CD14-positive monocyte (primary cell): ENCODE data around the gene LRRC74A. TPM values are rescaled to one million over a fixed set of nuclear protein-coding genes. Genes with fewer than 3 reads are reported as not detected.

Experiments
- DNase-seq, 3 donors: peaks; one replicate each; pipeline ENCODE4 v3.0.0-alpha.2; 2011 to 2022
- H2AFZ ChIP-seq: 2 replicates; pipeline ENCODE4 v1.6.0; 2012; ENCODE audit warnings: mild to moderate bottlenecking, low read depth, low read length, inconsistent platforms; ENCODE audit not compliant: insufficient read depth, poor library complexity, severe bottlenecking
- H3K27ac ChIP-seq, 2 donors: 1 replicate in 1 of 2; 2 replicates in 1 of 2; pipeline ENCODE4 v1.5.1; 2012 to 2013; ENCODE audit warnings: low read length in 2 of 2, control low read depth in 1 of 2, inconsistent platforms in 1 of 2, low read depth in 1 of 2, mild to moderate bottlenecking in 1 of 2
- H3K27me3 ChIP-seq, 2 donors: one replicate each; pipeline versions ENCODE4 v1.6.0 to v1.6.1; 2011 to 2013; ENCODE audit warnings: low read length in 2 of 2; ENCODE audit not compliant: control insufficient read depth in 2 of 2, insufficient read depth in 2 of 2
- H3K36me3 ChIP-seq, 2 donors: replicated peaks in 1 of 2; 1 replicate in 1 of 2; 2 replicates in 1 of 2; pipeline versions ENCODE4 v1.5.1 to v1.6.1; 2012 to 2013; ENCODE audit warnings: low read length in 2 of 2, control low read depth in 1 of 2, inconsistent platforms in 1 of 2, mild to moderate bottlenecking in 1 of 2; ENCODE audit not compliant: insufficient read depth in 2 of 2, control insufficient read depth in 1 of 2
- H3K4me1 ChIP-seq, 2 donors: 1 replicate in 1 of 2; 2 replicates in 1 of 2; pipeline versions ENCODE4 v1.5.1 to v1.6.1; 2012 to 2013; ENCODE audit warnings: low read length in 2 of 2, control low read depth in 1 of 2, inconsistent platforms in 1 of 2, mild to moderate bottlenecking in 1 of 2, moderate library complexity in 1 of 2; ENCODE audit not compliant: insufficient read depth in 2 of 2, control insufficient read depth in 1 of 2
- H3K4me2 ChIP-seq: replicated peaks from 2 replicates; pipeline ENCODE3; 2012; ENCODE audit warnings: low read length, moderate library complexity, mild to moderate bottlenecking; ENCODE audit not compliant: poor library complexity, severe bottlenecking; ENCODE audit errors: extremely low read depth
- H3K4me3 ChIP-seq, 3 experiments: fragments of 200-600 bp in 1 of 3; sonication (generic) in 1 of 3; replicated peaks in 1 of 3; 1 replicate in 2 of 3; 2 replicates in 1 of 3; pipeline ENCODE4 v1.5.1; 2011 to 2013; ENCODE audit warnings: low read length in 3 of 3, mild to moderate bottlenecking in 3 of 3, control low read depth in 2 of 3, low read depth in 2 of 3, inconsistent platforms in 1 of 3, moderate library complexity in 1 of 3
- H3K79me2 ChIP-seq: 2 replicates; pipeline ENCODE4 v1.6.0; 2012; ENCODE audit warnings: mild to moderate bottlenecking, control low read depth, inconsistent platforms, low read length, moderate library complexity; ENCODE audit not compliant: insufficient read depth
- H3K9ac ChIP-seq: 2 replicates; pipeline ENCODE4 v1.6.0; 2017; ENCODE audit warnings: low read length, mild to moderate bottlenecking; ENCODE audit not compliant: insufficient read depth, poor library complexity, severe bottlenecking
- H3K9me3 ChIP-seq, 2 donors: replicated peaks in 1 of 2; 1 replicate in 1 of 2; 2 replicates in 1 of 2; pipeline versions ENCODE4 v1.5.1 to v1.6.1; 2012 to 2013; ENCODE audit warnings: low read length in 2 of 2, control low read depth in 1 of 2; ENCODE audit not compliant: control insufficient read depth in 1 of 2, insufficient read depth in 1 of 2
- H4K20me1 ChIP-seq: 2 replicates; pipeline ENCODE4 v1.6.0; 2012; ENCODE audit warnings: mild to moderate bottlenecking, low read length, control low read depth, moderate library complexity; ENCODE audit not compliant: insufficient read depth
- H3K27ac Mint-ChIP-seq, 7 donors: one replicate each; pipeline ENCODE4 v1.8.0; 2020; ENCODE audit warnings: mild to moderate bottlenecking in 7 of 7, mixed read lengths in 7 of 7, moderate library complexity in 6 of 7, inconsistent platforms in 2 of 7
- H3K27me3 Mint-ChIP-seq, 3 donors: one replicate each; pipeline ENCODE4 v1.8.0; 2021 to 2022; ENCODE audit warnings: low read depth in 3 of 3, mild to moderate bottlenecking in 3 of 3, mixed read lengths in 3 of 3, moderate library complexity in 3 of 3, inconsistent platforms in 1 of 3
- H3K36me3 Mint-ChIP-seq, 2 donors: one replicate each; pipeline ENCODE4 v1.8.0; 2020; ENCODE audit warnings: mixed read lengths in 2 of 2, inconsistent platforms in 1 of 2, mild to moderate bottlenecking in 1 of 2
- H3K4me1 Mint-ChIP-seq: one replicate; pipeline ENCODE4 v1.8.0; 2020; ENCODE audit warnings: mild to moderate bottlenecking, mixed read lengths
- H3K4me3 Mint-ChIP-seq, 2 donors: one replicate each; pipeline ENCODE4 v1.8.0; 2020; ENCODE audit warnings: mild to moderate bottlenecking in 2 of 2, mixed read lengths in 2 of 2, moderate library complexity in 1 of 2
- H3K9me3 Mint-ChIP-seq, 7 donors: one replicate each; pipeline ENCODE4 v1.8.0; 2020 to 2022; ENCODE audit warnings: mixed read lengths in 7 of 7, mild to moderate bottlenecking in 6 of 7, moderate library complexity in 6 of 7, inconsistent platforms in 2 of 7
- CTCF ChIP-seq: fragments of 200-600 bp; IDR thresholded peaks from one replicate; pipeline ENCODE4 v1.8.0; 2022; ENCODE audit warnings: antibody characterized with exemption, mild to moderate bottlenecking
- WGBS: methylation state at CpG from one replicate; pipeline ENCODE4 v1.1.5; 2013; ENCODE audit warnings: missing lambda C conversion rate; ENCODE audit not compliant: insufficient coverage; 5-methylcytosine and 5-hydroxymethylcytosine counted together
- intact Hi-C, 2 donors: fragments of 100-400 bp; cut with micrococcal nuclease; formaldehyde crosslinking; loops; one replicate each; pipeline versions ENCODE4 v1.15.0 to v1.15.1; 2023
- polyA plus RNA-seq, 3 donors: library from polyadenylated mRNA; depleted of rRNA in 1 of 3; unstranded in 2 of 3; stranded (reverse) in 1 of 3; fragments of 300-500 nt in 2 of 3; fragments of >200 nt in 1 of 3; fragmentation: Illumina TruSeq in 2 of 3; gene quantifications; 1 replicate in 2 of 3; 2 replicates in 1 of 3; pipeline ENCODE4 v1.2.3, GENCODE V29; 2012 to 2021

Gene LRRC74A
- polyA plus RNA-seq, 3 donors = 0.24 TPM; not detected in 2

DNA sequence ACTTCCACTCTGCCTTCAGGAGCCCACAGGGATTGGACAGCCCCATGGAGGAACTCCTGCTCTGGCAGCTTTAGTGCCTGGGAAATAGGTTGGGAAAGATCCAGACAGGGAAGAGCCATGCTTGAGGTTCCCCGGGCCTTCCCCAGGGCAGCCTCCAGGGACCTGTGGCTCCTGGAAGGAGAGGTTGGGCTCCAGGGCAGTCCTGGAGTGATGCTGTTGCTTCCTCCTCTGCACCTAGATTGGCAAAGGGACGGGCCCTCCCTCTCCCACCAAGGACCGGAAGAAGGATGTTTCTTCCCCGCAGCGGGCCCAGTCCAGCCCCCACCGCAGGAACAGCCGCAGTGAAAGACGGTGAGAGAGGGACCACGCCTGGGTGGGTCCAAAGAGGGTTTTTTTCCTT, 48.5 kb upstream of the LRRC74A start:
- no peak overlapping the region for H3K27ac ChIP-seq
- WGBS = 100% methylated on average over 1 of the region's 9 CpGs
- Mint-ChIP-seq H3K9me3 (peaks cover 0 to 2% (median 0%) of the 10 kb centered on the region in 7 donors), H3K27ac (peak overlapping the region in 1 of 7 donors; percentile 30), H3K27me3 (no peaks in the 10 kb centered on the region), H3K4me3 (no peak overlapping the region), H3K36me3 (peaks cover 46 to 50% of the 10 kb centered on the region in 2 donors), H3K4me1 (peaks cover 50% of the 10 kb centered on the region)
- no peak overlapping the region for H3K4me2 ChIP-seq
- no peak overlapping the region for H3K4me3 ChIP-seq
- intact Hi-C loops = no loop called here
- H4K20me1 ChIP-seq = no peaks in the 10 kb centered on the region
- H3K9me3 ChIP-seq = no peaks in the 10 kb centered on the region
- H3K4me1 ChIP-seq = peaks cover 35 to 51% of the 10 kb centered on the region in 2 donors
- no peak for TF ChIP-seq CTCF
- no peaks in the 10 kb centered on the region for H3K27me3 ChIP-seq
- H3K9ac ChIP-seq = no peak overlapping the region
- no peak overlapping the region for H2AFZ ChIP-seq
- H3K79me2 ChIP-seq = no peaks in the 10 kb centered on the region
- peaks cover 22 to 35% of the 10 kb centered on the region in 2 donors for H3K36me3 ChIP-seq
- DNase-seq = no peak

GRCh38 chr14:76778546-76779215, 47.5 kb upstream of the LRRC74A start:
- Histone ChIP-seq H3K27ac (no peak overlapping the region), H3K4me3 (no peak overlapping the region), H4K20me1 (no peaks in the 10 kb centered on the region), H3K27me3 (no peaks in the 10 kb centered on the region), H3K9ac (no peak overlapping the region), H3K4me2 (no peak overlapping the region), H3K36me3 (peaks cover 22 to 41% of the 10 kb centered on the region in 2 donors), H3K9me3 (no peaks in the 10 kb centered on the region), H3K4me1 (peaks cover 31 to 48% of the 10 kb centered on the region in 2 donors), H2AFZ (no peak overlapping the region), H3K79me2 (no peaks in the 10 kb centered on the region)
- Mint-ChIP-seq H3K4me1 (peaks cover 51% of the 10 kb centered on the region), H3K9me3 (peaks cover 0 to 2% (median 0%) of the 10 kb centered on the region in 7 donors), H3K27ac (peak overlapping the region in 1 of 7 donors; percentile 30), H3K4me3 (no peak overlapping the region), H3K36me3 (peaks cover 54 to 55% of the 10 kb centered on the region in 2 donors), H3K27me3 (no peaks in the 10 kb centered on the region)
- DNase-seq = no peak
- intact Hi-C loops = no loop called here
- 97% methylated on average over 15 of the region's 16 CpGs for WGBS
- TF ChIP-seq CTCF = no peak
